KMS-11 (cell line): Measurements from ENCODE around the gene MINPP1.

ENCODE experiments used
- H2AFZ ChIP-seq: fragments of 200-600 bp; sonication (generic); 2 replicates; pipeline ENCODE4 v1.6.1; 2016; ENCODE audit warnings: antibody characterized with exemption, mixed run types, low read depth
- H3K27ac ChIP-seq: fragments of 200-600 bp; sonication (generic); 2 replicates; pipeline ENCODE4 v1.6.1; 2016; ENCODE audit warnings: mild to moderate bottlenecking, mixed run types
- H3K27me3 ChIP-seq: fragments of 200-600 bp; sonication (generic); 2 replicates; pipeline ENCODE4 v1.6.1; 2017; ENCODE audit warnings: mild to moderate bottlenecking, low read depth, mixed run types, moderate library complexity; ENCODE audit not compliant: insufficient read depth
- H3K36me3 ChIP-seq: fragments of 200-600 bp; sonication (generic); 2 replicates; pipeline ENCODE4 v1.6.1; 2017; ENCODE audit warnings: mild to moderate bottlenecking, mixed run types; ENCODE audit not compliant: insufficient read depth
- H3K4me1 ChIP-seq: fragments of 200-600 bp; sonication (generic); 2 replicates; pipeline ENCODE4 v1.6.1; 2016; ENCODE audit warnings: mild to moderate bottlenecking, low read depth, mixed run types; ENCODE audit not compliant: poor library complexity, severe bottlenecking
- H3K4me2 ChIP-seq: fragments of 200-600 bp; sonication (generic); 2 replicates; pipeline ENCODE4 v1.7.0; 2016; ENCODE audit warnings: mild to moderate bottlenecking, mixed run types
- H3K4me3 ChIP-seq: fragments of 200-600 bp; sonication (generic); IDR thresholded peaks from 2 replicates; pipeline ENCODE4 v1.6.1; 2017; ENCODE audit warnings: low read depth, low read length, mixed read lengths; ENCODE audit not compliant: insufficient read depth
- H3K79me2 ChIP-seq: fragments of 200-600 bp; sonication (generic); 2 replicates; pipeline ENCODE4 v1.6.1; 2016; ENCODE audit warnings: low read depth, mixed run types; ENCODE audit not compliant: insufficient read depth
- H3K9ac ChIP-seq: fragments of 200-600 bp; sonication (generic); 2 replicates; pipeline ENCODE4 v1.6.1; 2016; ENCODE audit warnings: mild to moderate bottlenecking, mixed run types
- H4K20me1 ChIP-seq: fragments of 200-600 bp; sonication (generic); 2 replicates; pipeline ENCODE4 v1.6.1; 2016; ENCODE audit warnings: mild to moderate bottlenecking, mixed run types; ENCODE audit not compliant: insufficient read depth
- TF ChIP-seq, protein P1 (sequence below): fragments of 200-600 bp; sonication (generic); conservative IDR thresholded peaks from 2 replicates; pipeline ENCODE4 v1.6.1; 2017; ENCODE audit warnings: low read depth, mild to moderate bottlenecking, antibody characterized with exemption, low read length, moderate library complexity, mixed read lengths

Gene MINPP1

DNA sequence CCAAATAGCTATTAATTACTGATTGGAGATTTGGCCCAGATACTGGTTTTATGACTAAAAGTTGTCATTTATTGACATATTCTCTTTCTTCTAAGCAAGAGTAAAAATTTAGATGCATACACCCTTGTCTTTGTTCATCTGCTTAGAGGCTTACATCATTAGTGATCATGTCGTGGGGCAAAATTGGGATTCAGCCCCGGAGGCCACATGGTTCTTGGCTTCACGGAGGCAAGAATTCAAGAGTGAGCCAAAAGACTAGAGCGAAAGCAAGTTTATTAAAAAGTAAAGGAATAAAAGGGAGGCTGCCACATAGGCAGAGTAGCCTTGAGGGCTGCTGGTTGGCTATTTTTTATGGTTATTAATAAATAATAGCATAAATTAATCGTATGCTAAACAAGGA lies 41.1 kb downstream of the MINPP1 start:
- H3K27ac ChIP-seq: no peak overlapping the region
- 0 out of 2 replicates have a peak, but pooled peaks cover 5% of the 10 kb centered on the region for H3K79me2 ChIP-seq
- no peak overlapping the region; the same call in 1 of the 2 replicates for H3K4me2 ChIP-seq
- no peak overlapping the region for H2AFZ ChIP-seq
- H3K4me1 ChIP-seq: peaks cover 18% of the 10 kb centered on the region
- H3K4me3 ChIP-seq: no peak overlapping the region
- no peaks in the 10 kb centered on the region for H3K27me3 ChIP-seq
- TF ChIP-seq, protein P1, sequence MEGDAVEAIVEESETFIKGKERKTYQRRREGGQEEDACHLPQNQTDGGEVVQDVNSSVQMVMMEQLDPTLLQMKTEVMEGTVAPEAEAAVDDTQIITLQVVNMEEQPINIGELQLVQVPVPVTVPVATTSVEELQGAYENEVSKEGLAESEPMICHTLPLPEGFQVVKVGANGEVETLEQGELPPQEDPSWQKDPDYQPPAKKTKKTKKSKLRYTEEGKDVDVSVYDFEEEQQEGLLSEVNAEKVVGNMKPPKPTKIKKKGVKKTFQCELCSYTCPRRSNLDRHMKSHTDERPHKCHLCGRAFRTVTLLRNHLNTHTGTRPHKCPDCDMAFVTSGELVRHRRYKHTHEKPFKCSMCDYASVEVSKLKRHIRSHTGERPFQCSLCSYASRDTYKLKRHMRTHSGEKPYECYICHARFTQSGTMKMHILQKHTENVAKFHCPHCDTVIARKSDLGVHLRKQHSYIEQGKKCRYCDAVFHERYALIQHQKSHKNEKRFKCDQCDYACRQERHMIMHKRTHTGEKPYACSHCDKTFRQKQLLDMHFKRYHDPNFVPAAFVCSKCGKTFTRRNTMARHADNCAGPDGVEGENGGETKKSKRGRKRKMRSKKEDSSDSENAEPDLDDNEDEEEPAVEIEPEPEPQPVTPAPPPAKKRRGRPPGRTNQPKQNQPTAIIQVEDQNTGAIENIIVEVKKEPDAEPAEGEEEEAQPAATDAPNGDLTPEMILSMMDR: no peak
- H3K9ac ChIP-seq: no peak overlapping the region
- no peaks in the 10 kb centered on the region for H4K20me1 ChIP-seq
- H3K36me3 ChIP-seq: no peaks in the 10 kb centered on the region

DNA sequence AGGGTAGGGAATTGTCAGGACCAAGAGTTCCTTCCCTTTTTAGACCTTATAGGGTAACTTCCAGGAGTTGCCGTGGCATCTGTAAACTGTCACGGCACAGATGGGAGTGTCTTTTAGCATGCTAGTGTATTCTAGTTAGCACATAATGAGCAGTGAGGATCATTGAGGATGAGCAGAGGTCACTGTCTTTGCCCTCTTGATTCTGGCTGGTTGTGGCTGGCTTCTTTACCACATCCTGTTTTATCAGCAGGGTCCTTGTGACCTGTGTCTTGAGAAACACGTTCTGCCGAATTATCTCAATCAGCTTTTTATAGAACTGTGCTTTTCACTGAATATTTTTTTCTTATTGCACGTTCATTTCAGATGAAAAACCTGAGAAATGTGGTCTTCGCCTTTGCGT lies 41.5 kb downstream of the MINPP1 start:
- Histone ChIP-seq H3K4me2 (no peak overlapping the region; the same call in 1 of the 2 replicates), H3K79me2 (0 out of 2 replicates have a peak, but pooled peaks cover 5% of the 10 kb centered on the region), H4K20me1 (no peaks in the 10 kb centered on the region), H3K4me3 (no peak overlapping the region), H3K27ac (no peak overlapping the region), H2AFZ (no peak overlapping the region), H3K9ac (no peak overlapping the region), H3K27me3 (no peaks in the 10 kb centered on the region), H3K4me1 (peaks cover 18% of the 10 kb centered on the region), H3K36me3 (no peaks in the 10 kb centered on the region)
- TF ChIP-seq, protein P1: no peak

DNA sequence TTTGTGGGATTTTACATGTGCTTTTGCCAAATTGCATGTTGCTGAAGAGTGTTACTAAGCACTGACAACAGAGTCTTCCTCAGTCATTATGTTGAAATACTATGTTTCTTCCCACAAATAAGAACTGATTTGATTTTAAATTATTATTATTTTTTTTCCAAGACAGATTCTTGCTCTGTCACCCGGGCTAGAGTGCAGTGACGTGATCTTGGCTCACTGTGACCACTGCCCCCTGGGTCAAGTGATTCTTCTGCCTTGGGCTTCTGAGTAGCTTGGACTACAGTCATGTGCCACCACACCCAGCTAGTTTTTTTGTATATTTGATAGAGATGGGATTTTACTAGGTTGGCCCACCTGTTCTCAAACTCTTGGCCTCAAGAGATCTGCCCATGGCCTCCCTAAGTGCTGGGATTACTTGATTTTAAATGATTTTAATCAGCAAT lies 42.3 kb downstream of the MINPP1 start:
- TF ChIP-seq, protein P1: no peak
- Histone ChIP-seq H3K27me3 (no peaks in the 10 kb centered on the region), H4K20me1 (no peaks in the 10 kb centered on the region), H2AFZ (no peak overlapping the region), H3K4me2 (no peak overlapping the region), H3K36me3 (no peaks in the 10 kb centered on the region; the same call in 1 of the 2 replicates), H3K9ac (no peak overlapping the region), H3K4me3 (no peak overlapping the region), H3K79me2 (0 out of 2 replicates have a peak, but pooled peaks cover 5% of the 10 kb centered on the region), H3K27ac (no peak overlapping the region), H3K4me1 (peaks cover 18% of the 10 kb centered on the region)

DNA sequence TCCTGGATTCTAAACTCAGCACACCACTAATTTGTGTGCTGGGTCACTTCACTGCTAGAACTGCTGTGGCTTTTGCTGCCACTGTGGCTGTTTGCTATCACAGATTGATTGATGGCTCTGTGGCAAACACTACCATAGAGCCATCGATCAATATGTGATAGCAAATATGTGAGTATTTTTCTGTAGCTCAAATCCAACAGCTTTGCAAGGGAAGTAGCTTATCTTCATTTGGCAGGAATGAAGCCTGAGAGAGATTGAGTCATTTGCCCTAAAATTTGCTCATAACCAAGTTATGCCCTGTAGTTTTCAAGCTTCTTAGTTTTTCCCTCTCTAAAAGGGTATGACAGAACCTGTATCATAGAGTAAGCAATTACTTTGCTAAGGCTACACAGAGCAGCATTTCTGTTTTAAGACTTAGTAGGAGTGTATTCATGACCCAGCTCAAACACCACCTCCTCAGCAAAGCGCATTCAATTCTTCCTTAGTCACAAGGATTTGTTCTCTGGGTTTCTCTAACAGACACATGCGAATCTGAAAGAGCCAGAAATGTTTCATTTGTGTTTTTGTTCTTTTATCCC lies 43.1 kb downstream of the MINPP1 start:
- H3K4me2 ChIP-seq: no peak overlapping the region
- H3K4me1 ChIP-seq: peaks cover 18% of the 10 kb centered on the region
- no peak overlapping the region for H3K9ac ChIP-seq
- TF ChIP-seq, protein P1: no peak
- H3K27ac ChIP-seq: no peak overlapping the region
- no peaks in the 10 kb centered on the region for H4K20me1 ChIP-seq
- no peaks in the 10 kb centered on the region; the same call in 1 of the 2 replicates for H3K36me3 ChIP-seq
- no peak overlapping the region for H2AFZ ChIP-seq
- H3K4me3 ChIP-seq: no peak overlapping the region
- H3K79me2 ChIP-seq: 0 out of 2 replicates have a peak, but pooled peaks cover 5% of the 10 kb centered on the region
- H3K27me3 ChIP-seq: no peaks in the 10 kb centered on the region
